Skeletal muscle tissue (tissue), 4 donors: ENCODE data around the gene SLC24A3. TPM values are rescaled to one million over a fixed set of nuclear protein-coding genes. Genes with fewer than 3 reads are reported as not detected.

Source experiments
- H3K27ac ChIP-seq: one replicate; pipeline ENCODE4 v1.7.0; 2013; ENCODE audit warnings: mild to moderate bottlenecking, low read depth, low read length, inconsistent platforms
- H3K27me3 ChIP-seq, 3 donors: one replicate each; pipeline ENCODE4 v1.7.0; 2013; ENCODE audit warnings: low read length in 3 of 3; ENCODE audit not compliant: control insufficient read depth in 3 of 3, insufficient read depth in 3 of 3
- H3K36me3 ChIP-seq, 3 donors: one replicate each; pipeline ENCODE4 v1.7.0; 2013; ENCODE audit warnings: low read length in 3 of 3; ENCODE audit not compliant: control insufficient read depth in 3 of 3, insufficient read depth in 3 of 3
- H3K4me1 ChIP-seq, 3 donors: one replicate each; pipeline ENCODE4 v1.7.0; 2013; ENCODE audit warnings: low read length in 3 of 3, mild to moderate bottlenecking in 3 of 3; ENCODE audit not compliant: control insufficient read depth in 3 of 3, insufficient read depth in 3 of 3
- H3K4me3 ChIP-seq, 3 donors: one replicate each; pipeline ENCODE4 v1.7.0; 2013; ENCODE audit warnings: low read length in 3 of 3
- H3K9ac ChIP-seq, 3 donors: one replicate each; pipeline ENCODE4 v1.7.0; 2013; ENCODE audit warnings: low read length in 3 of 3, mild to moderate bottlenecking in 3 of 3, moderate library complexity in 2 of 3, low read depth in 1 of 3
- H3K9me3 ChIP-seq, 3 donors: one replicate each; pipeline ENCODE4 v1.7.0; 2013; ENCODE audit warnings: low read length in 3 of 3; ENCODE audit not compliant: control insufficient read depth in 3 of 3
- total RNA-seq: library from RNA; depleted of rRNA; stranded (reverse); fragments of >200 nt; gene quantifications from one replicate; pipeline ENCODE4 v1.2.3, GENCODE V29; 2014
- donor health status: Osteomylitis.

SLC24A3 gene
- total RNA-seq, 1 donor from 2014 or later = 15.7 TPM

DNA sequence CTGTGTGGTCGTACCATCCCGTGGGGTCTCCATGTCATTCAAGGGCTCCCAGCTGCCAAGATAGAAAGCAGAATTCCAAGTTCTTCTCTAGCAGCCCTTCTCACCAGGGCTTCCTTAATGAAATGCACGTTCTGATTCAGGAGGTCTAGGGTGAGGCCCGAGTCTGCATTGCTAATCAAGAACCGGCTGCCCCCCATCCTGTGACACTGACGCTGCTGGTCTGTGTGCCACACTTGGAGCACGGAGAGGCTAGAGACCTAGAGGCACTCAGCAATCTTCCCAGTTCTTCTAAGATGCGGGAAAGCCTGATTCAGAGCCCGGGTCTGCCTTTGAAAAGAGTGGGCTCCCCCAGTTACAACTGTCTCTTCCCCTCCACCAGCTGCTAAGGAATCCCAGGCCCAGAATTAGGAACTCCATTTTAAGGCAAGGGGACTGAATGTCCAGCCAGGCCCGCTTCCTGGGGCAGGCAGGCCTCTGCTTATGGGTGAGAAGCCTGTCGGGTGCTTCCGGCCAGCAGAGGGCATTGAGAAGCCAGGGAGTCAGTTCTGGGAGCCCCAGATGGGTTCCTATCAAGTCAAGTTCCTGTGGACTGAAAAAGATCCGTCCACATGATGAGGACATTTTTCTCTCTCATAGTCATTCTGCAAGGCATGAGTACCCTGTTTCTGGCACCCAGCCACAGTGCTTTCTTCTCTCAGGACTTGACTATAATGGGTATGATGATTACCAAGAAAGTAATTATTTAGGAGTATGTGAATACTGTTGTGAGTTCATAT lies 475.8 kb downstream of the SLC24A3 start:
- Histone ChIP-seq H3K4me1 (peaks cover 10 to 19% (median 14%) of the 10 kb centered on the region in 3 donors), H3K27ac (no peak overlapping the region), H3K9ac (peak overlapping the region in 1 of 3 donors; percentile 51), H3K36me3 (peaks cover 0 to 6% (median 0%) of the 10 kb centered on the region in 3 donors), H3K27me3 (no peaks in the 10 kb centered on the region), H3K4me3 (no peak overlapping the region), H3K9me3 (no peaks in the 10 kb centered on the region)

DNA sequence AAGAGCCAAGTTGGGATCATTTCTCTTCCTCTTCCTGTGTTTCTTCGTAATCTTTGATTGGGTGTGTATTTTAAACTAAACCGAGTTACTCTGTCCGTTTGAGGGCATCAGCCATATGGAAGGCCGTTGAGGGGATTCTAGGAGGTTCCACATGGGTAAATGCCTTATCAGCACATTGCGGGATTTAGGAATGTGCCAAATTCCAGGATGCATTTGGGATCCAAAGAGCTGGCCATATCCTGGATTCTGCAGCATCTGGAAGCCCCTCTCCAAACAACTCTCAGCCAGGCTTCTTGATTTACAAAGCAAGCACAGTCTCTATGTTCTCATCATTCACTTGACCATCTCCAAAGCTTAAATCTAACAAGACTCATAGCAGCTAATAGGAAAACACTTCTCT lies 478.0 kb downstream of the SLC24A3 start:
- peaks cover 14 to 27% (median 19%) of the 10 kb centered on the region in 3 donors for H3K4me1 ChIP-seq
- H3K27ac ChIP-seq = peak overlapping the region; percentile 79
- peaks cover 0 to 5% (median 0%) of the 10 kb centered on the region in 3 donors for H3K36me3 ChIP-seq
- no peaks in the 10 kb centered on the region for H3K9me3 ChIP-seq
- no peak overlapping the region for H3K4me3 ChIP-seq
- H3K27me3 ChIP-seq = no peaks in the 10 kb centered on the region
- no peak overlapping the region for H3K9ac ChIP-seq

DNA sequence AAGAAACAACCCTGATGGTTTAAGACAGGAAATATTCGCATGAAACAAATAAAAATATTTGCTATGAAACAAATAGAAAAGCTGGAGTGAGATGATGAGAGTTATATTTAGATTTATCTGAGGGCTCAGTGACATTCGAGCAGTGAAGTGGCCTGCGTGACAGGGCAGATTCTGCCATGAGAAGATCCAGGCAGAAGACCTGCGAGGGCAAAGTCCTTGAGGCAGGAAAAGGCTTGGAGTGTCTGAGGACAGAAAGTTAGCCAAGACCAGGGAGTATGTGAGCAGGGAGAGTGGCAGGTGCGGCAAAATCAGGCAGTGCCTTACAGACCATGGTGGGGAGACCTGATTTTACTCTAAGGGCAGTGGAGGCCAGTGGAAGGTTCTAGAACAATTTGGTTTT lies 478.7 kb downstream of the SLC24A3 start:
- Histone ChIP-seq H3K4me1 (peaks cover 14 to 27% (median 19%) of the 10 kb centered on the region in 3 donors), H3K27me3 (no peaks in the 10 kb centered on the region), H3K9me3 (no peaks in the 10 kb centered on the region), H3K9ac (peak overlapping the region in 1 of 3 donors; percentile 1), H3K4me3 (peak overlapping the region in 1 of 3 donors; percentile 15), H3K36me3 (no peaks in the 10 kb centered on the region), H3K27ac (peak overlapping the region; percentile 79)

DNA sequence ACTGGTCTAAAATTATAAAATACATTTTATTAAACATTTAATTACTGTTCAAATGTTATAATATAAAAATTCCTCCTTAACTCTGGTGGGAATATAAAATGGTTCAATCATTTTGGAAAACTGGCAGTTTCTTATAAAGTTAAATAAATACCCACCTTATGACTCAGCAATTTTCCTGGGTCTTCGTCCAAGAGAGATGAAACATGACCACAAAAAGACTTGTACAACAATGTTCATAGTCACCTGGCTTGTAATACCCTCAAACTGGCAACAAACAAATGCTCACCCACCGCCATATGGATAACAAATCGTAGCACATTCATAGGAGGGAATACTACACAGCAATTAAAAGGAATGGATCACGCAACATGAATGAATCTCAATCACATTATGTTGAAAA lies 479.7 kb downstream of the SLC24A3 start:
- Histone ChIP-seq H3K27ac (no peak overlapping the region), H3K27me3 (no peaks in the 10 kb centered on the region)

DNA sequence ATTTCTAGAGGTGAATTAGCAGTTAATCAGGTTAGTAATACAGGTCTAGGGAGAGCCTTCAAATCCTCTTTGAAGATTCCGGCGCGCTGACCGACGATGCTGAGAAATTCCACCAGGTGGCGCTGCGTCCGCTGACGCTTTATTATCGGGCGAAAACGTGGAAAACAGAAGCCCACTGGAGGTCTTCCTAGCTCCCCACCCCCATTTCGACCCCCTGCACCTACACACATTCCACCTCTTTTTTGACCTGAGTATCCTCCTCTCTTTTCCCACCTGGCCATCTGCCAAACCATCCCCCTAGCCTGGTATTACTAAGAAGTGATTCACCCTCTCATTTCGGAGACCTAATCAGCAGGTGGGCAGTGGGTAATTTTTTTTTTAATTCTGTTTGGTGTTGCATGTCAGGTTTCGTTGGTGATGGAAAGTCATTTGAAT lies 480.3 kb downstream of the SLC24A3 start:
- Histone ChIP-seq H3K4me1 (peaks cover 14 to 27% (median 19%) of the 10 kb centered on the region in 3 donors), H3K27ac (no peak overlapping the region), H3K9me3 (no peaks in the 10 kb centered on the region), H3K4me3 (peak overlapping the region in 1 of 3 donors; percentile 34), H3K9ac (no peak overlapping the region), H3K36me3 (no peaks in the 10 kb centered on the region), H3K27me3 (no peaks in the 10 kb centered on the region)

More for the DNA sequence above, 479.7 kb downstream of the SLC24A3 start:
- H3K9me3 ChIP-seq = no peaks in the 10 kb centered on the region
- H3K4me3 ChIP-seq = peak overlapping the region in 1 of 3 donors; percentile 14
- H3K4me1 ChIP-seq = peaks cover 14 to 27% (median 19%) of the 10 kb centered on the region in 3 donors
- peak overlapping the region in 1 of 3 donors; percentile 40 for H3K9ac ChIP-seq
- H3K36me3 ChIP-seq = no peaks in the 10 kb centered on the region

DNA sequence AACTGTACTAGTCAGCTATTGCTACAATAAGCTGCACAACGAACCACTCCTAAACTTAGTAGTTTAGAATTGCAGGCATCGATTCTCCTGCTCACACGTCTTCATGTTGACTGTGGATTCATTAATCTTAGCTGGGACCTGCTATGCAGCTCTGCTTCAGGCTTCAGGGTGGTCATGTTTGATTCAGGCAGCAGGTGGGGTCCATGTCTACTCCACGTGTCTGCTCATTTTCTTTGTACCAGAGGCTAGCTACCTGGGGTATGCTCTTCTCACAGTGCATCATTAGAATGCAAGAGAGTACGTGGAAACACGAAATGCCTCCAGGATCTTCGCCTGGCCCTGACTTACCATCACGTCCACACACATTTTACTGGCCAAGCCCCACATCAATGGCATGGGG lies 481.1 kb downstream of the SLC24A3 start:
- peaks cover 12 to 23% (median 19%) of the 10 kb centered on the region in 3 donors for H3K4me1 ChIP-seq
- no peaks in the 10 kb centered on the region for H3K27me3 ChIP-seq
- H3K36me3 ChIP-seq = no peaks in the 10 kb centered on the region

DNA sequence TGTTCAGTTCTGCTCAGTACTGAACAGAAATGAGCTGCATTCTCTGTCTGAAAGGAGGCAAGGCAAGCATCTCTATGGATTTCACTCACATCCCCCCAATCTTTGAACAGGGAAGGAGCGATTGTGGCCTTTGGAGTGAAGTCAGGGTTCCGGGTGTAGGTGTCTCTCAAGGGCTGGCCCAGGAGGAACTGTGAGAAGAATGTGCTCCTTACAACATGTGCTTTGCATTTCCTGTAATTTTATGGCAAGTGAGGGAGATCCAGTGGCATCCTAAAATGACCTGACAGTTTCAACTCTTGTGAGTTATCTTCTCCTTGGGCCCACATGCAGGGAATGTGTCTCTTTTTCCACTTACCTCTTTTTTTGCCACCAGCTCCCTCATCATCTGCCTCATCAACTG lies 482.6 kb downstream of the SLC24A3 start:
- Histone ChIP-seq H3K4me3 (no peak overlapping the region), H3K36me3 (peaks cover 0 to 2% (median 0%) of the 10 kb centered on the region in 3 donors), H3K9ac (no peak overlapping the region), H3K4me1 (peaks cover 12 to 23% (median 19%) of the 10 kb centered on the region in 3 donors), H3K27ac (no peak overlapping the region), H3K9me3 (no peaks in the 10 kb centered on the region), H3K27me3 (no peaks in the 10 kb centered on the region)

More for the DNA sequence above, 481.1 kb downstream of the SLC24A3 start:
- Histone ChIP-seq H3K9me3 (no peaks in the 10 kb centered on the region), H3K9ac (no peak overlapping the region), H3K27ac (no peak overlapping the region), H3K4me3 (no peak overlapping the region)

DNA sequence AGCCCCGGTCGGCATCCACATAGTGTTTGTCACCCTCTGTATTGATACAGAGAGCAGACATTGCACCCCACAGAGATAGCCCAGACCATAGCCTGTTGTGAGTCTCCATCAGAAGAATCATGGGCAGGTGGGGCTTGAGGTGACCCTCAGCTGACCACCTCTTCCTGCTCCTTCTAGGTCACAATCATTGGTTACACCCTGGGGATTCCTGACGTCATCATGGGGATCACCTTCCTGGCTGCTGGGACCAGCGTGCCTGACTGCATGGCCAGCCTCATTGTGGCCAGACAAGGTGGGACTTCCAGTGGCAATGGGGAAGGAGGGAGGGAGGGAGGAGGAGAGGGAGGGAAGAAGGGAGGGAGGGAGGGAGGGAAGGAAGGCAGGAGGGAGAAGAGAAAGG lies 484.2 kb downstream of the SLC24A3 start:
- no peak overlapping the region for H3K4me3 ChIP-seq
- peaks cover 4 to 16% (median 10%) of the 10 kb centered on the region in 3 donors for H3K4me1 ChIP-seq
- H3K9ac ChIP-seq = no peak overlapping the region
- no peaks in the 10 kb centered on the region for H3K9me3 ChIP-seq
- no peak overlapping the region for H3K27ac ChIP-seq
- peaks cover 0 to 6% (median 3%) of the 10 kb centered on the region in 3 donors for H3K36me3 ChIP-seq
- no peaks in the 10 kb centered on the region for H3K27me3 ChIP-seq

DNA sequence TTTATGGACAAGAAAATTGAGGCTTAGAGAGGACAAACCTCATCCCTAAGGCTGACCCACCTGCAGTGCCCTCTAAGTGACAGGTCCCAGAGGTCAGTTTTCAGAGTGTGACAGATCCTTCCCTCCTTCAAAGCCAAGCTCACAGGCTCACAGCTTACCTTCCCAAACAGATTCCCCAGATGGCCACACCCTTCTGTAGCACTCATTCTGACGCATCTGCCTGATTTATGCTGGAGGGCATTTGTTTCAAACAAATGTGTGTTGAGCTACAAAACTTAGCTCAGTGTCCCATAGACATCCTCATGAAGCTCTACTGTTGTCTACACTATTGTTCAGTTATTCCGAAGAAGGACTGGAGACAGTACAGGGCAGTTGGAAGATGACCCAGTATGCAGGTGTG lies 485.0 kb downstream of the SLC24A3 start:
- Histone ChIP-seq H3K27me3 (no peaks in the 10 kb centered on the region), H3K36me3 (peaks cover 0 to 6% (median 3%) of the 10 kb centered on the region in 3 donors), H3K9ac (no peak overlapping the region), H3K27ac (no peak overlapping the region), H3K4me1 (peaks cover 3 to 11% (median 9%) of the 10 kb centered on the region in 3 donors), H3K9me3 (no peaks in the 10 kb centered on the region), H3K4me3 (no peak overlapping the region)
